ENCODE data around the gene G6PC3. TPM values are rescaled to one million over a fixed set of nuclear protein-coding genes. Genes with fewer than 3 reads are reported as not detected.
"Not testable (repeated sequence)": the region's sequence is repeated elsewhere in the genome, so short reads cannot be mapped to it uniquely, and the experiment has no call there.

The G6PC3 gene
- total RNA-seq, 1 experiment from 2014 or later = 22.9 TPM

GRCh38 chr17:44108440-44109311, 38.1 kb downstream of the G6PC3 start:
- DNase-seq (ENCODE audit: low read depth) = peak; percentile 92

- DNase-seq (ENCODE audit: low read depth) = no peak
Measured at GRCh38 chr17:44109312-44109630, 38.7 kb downstream of the G6PC3 start.

GRCh38 chr17:44110011-44110686, 39.6 kb downstream of the G6PC3 start:
- no peak for DNase-seq (ENCODE audit: low read depth)

- DNase-seq (ENCODE audit: low read depth) = peak; percentile 91
Measured at GRCh38 chr17:44110823-44111633, 40.5 kb downstream of the G6PC3 start.

GRCh38 chr17:44111777-44112176, 41.2 kb downstream of the G6PC3 start:
- no peak for DNase-seq (ENCODE audit: low read depth)

- no peak for DNase-seq (ENCODE audit: low read depth)
Measured at GRCh38 chr17:44112284-44113280, 42.0 kb downstream of the G6PC3 start.

GRCh38 chr17:44113382-44113781, 42.8 kb downstream of the G6PC3 start:
- no peak for DNase-seq (ENCODE audit: low read depth)

GRCh38 chr17:44113868-44114840, 43.6 kb downstream of the G6PC3 start:
- DNase-seq (ENCODE audit: low read depth) = no peak

GRCh38 chr17:44115585-44116415, 45.3 kb downstream of the G6PC3 start:
- DNase-seq (ENCODE audit: low read depth) = peak; percentile 36

- no peak for DNase-seq (ENCODE audit: low read depth)
Measured at GRCh38 chr17:44117351-44117750, 46.8 kb downstream of the G6PC3 start.

- DNase-seq (ENCODE audit: low read depth) = no peak
Measured at GRCh38 chr17:44118427-44119050, 48.0 kb downstream of the G6PC3 start.

GRCh38 chr17:44119062-44119461, 48.5 kb downstream of the G6PC3 start:
- no peak for DNase-seq (ENCODE audit: low read depth)

GRCh38 chr17:44119798-44120197, 49.3 kb downstream of the G6PC3 start:
- no peak for DNase-seq (ENCODE audit: low read depth)

GRCh38 chr17:44120281-44120680, 49.7 kb downstream of the G6PC3 start:
- not testable (repeated sequence) for DNase-seq (ENCODE audit: low read depth)

GRCh38 chr17:44120851-44121605, 50.5 kb downstream of the G6PC3 start:
- DNase-seq (ENCODE audit: low read depth) = no peak

GRCh38 chr17:44121997-44122815, 51.7 kb downstream of the G6PC3 start:
- no peak for DNase-seq (ENCODE audit: low read depth)

- no peak for DNase-seq (ENCODE audit: low read depth)
Measured at GRCh38 chr17:44122816-44123355, 52.4 kb downstream of the G6PC3 start.

All from RPMI7951 (cell line).